H9 (cell line): ENCODE data around the gene SYNGAP1. TPM values are rescaled to one million over a fixed set of nuclear protein-coding genes. Genes with fewer than 3 reads are reported as not detected.

Source experiments
- DNase-seq: peaks from one replicate; pipeline ENCODE4 v3.0.0-alpha.2; 2017
- H2AFZ ChIP-seq: one replicate; pipeline ENCODE4 v1.6.1; 2013; ENCODE audit warnings: mild to moderate bottlenecking, low read length, control low read depth, moderate library complexity
- H2AK5ac ChIP-seq: 2 replicates; pipeline ENCODE4 v1.6.1; 2013; ENCODE audit warnings: low read length, control low read depth, mixed read lengths; ENCODE audit not compliant: insufficient read length
- H2BK120ac ChIP-seq: one replicate; pipeline ENCODE4 v1.6.1; 2013; ENCODE audit warnings: low read depth, mild to moderate bottlenecking, low read length, control low read depth, inconsistent platforms; ENCODE audit not compliant: poor library complexity, severe bottlenecking
- H2BK12ac ChIP-seq: 2 replicates; pipeline ENCODE4 v1.6.1; 2013; ENCODE audit warnings: low read length, control low read depth, mixed read lengths, low read depth; ENCODE audit not compliant: insufficient read length
- H2BK15ac ChIP-seq: 2 replicates; pipeline ENCODE4 v1.6.1; 2013; ENCODE audit warnings: low read depth, low read length, control low read depth
- H2BK20ac ChIP-seq: one replicate; pipeline ENCODE4 v1.6.1; 2013; ENCODE audit warnings: low read depth, mild to moderate bottlenecking, low read length, control low read depth, inconsistent platforms; ENCODE audit not compliant: poor library complexity, severe bottlenecking
- H2BK5ac ChIP-seq: 2 replicates; pipeline ENCODE4 v1.6.1; 2013; ENCODE audit warnings: low read length, control low read depth, mixed read lengths; ENCODE audit not compliant: insufficient read length
- H3K14ac ChIP-seq: 2 replicates; pipeline ENCODE4 v1.6.1; 2013; ENCODE audit warnings: low read length, control low read depth; ENCODE audit not compliant: insufficient read depth
- H3K18ac ChIP-seq: 2 replicates; pipeline ENCODE4 v1.6.1; 2013; ENCODE audit warnings: low read depth, mild to moderate bottlenecking, mixed read lengths, low read length, control low read depth; ENCODE audit not compliant: insufficient read length
- H3K23ac ChIP-seq: 2 replicates; pipeline ENCODE4 v1.6.1; 2013; ENCODE audit warnings: low read length, control low read depth, mixed read lengths, low read depth; ENCODE audit not compliant: insufficient read length
- H3K23me2 ChIP-seq: 2 replicates; pipeline ENCODE4 v1.6.1; 2013; ENCODE audit warnings: low read depth, mild to moderate bottlenecking, mixed read lengths, low read length, control low read depth; ENCODE audit not compliant: insufficient read length, poor library complexity, severe bottlenecking
- H3K27ac ChIP-seq: 2 replicates; pipeline ENCODE4 v1.5.1; 2013; ENCODE audit warnings: low read length, control low read depth, mixed read lengths, low read depth; ENCODE audit not compliant: insufficient read length
- H3K27me3 ChIP-seq: 2 replicates; pipeline ENCODE4 v1.6.1; 2013; ENCODE audit warnings: low read length, control low read depth, inconsistent platforms; ENCODE audit not compliant: insufficient read depth
- H3K4ac ChIP-seq: 2 replicates; pipeline ENCODE4 v1.6.1; 2013; ENCODE audit warnings: low read depth, mild to moderate bottlenecking, control low read depth, inconsistent platforms, low read length, moderate library complexity
- H3K4me1 ChIP-seq: 2 replicates; pipeline ENCODE4 v1.6.1; 2013; ENCODE audit warnings: low read length, control low read depth, inconsistent platforms; ENCODE audit not compliant: insufficient read depth
- H3K4me2 ChIP-seq: 2 replicates; pipeline ENCODE4 v1.6.1; 2013; ENCODE audit warnings: low read length, control low read depth, mixed read lengths; ENCODE audit not compliant: insufficient read length, insufficient read depth
- H3K56ac ChIP-seq: 2 replicates; pipeline ENCODE4 v1.6.1; 2013; ENCODE audit warnings: low read depth, mild to moderate bottlenecking, mixed read lengths, low read length, control low read depth; ENCODE audit not compliant: insufficient read length
- H3K79me1 ChIP-seq: 2 replicates; pipeline ENCODE4 v1.6.1; 2013; ENCODE audit warnings: low read depth, mild to moderate bottlenecking, moderate library complexity, low read length, control low read depth, inconsistent platforms; ENCODE audit not compliant: insufficient read depth, poor library complexity, severe bottlenecking
- H3K79me2 ChIP-seq: 2 replicates; pipeline ENCODE4 v1.6.1; 2013; ENCODE audit warnings: low read length, control low read depth, inconsistent platforms; ENCODE audit not compliant: insufficient read depth
- H3K9ac ChIP-seq: 2 replicates; pipeline ENCODE4 v1.6.1; 2013; ENCODE audit warnings: low read length, control low read depth, mixed read lengths; ENCODE audit not compliant: insufficient read length; ENCODE audit errors: extremely low read depth
- H3K9me3 ChIP-seq: one replicate; pipeline ENCODE4 v1.6.1; 2013; ENCODE audit warnings: low read depth, low read length, inconsistent platforms; ENCODE audit not compliant: control insufficient read depth
- H3T11ph ChIP-seq: one replicate; pipeline ENCODE4 v1.6.1; 2013; ENCODE audit warnings: mild to moderate bottlenecking, low read length, control low read depth, inconsistent platforms
- H4K20me1 ChIP-seq: one replicate; pipeline ENCODE4 v1.6.1; 2013; ENCODE audit not compliant: control insufficient read depth, insufficient read length, insufficient read depth
- H4K5ac ChIP-seq: 2 replicates; pipeline ENCODE4 v1.6.1; 2013; ENCODE audit warnings: low read depth, mild to moderate bottlenecking, mixed read lengths, low read length, control low read depth; ENCODE audit not compliant: insufficient read length
- H4K8ac ChIP-seq: replicated peaks from 2 replicates; pipeline ENCODE4 v1.6.1; 2013; ENCODE audit warnings: low read length, control low read depth, mixed read lengths, low read depth; ENCODE audit not compliant: insufficient read length
- H4K91ac ChIP-seq: 2 replicates; pipeline ENCODE4 v1.6.1; 2013; ENCODE audit warnings: low read depth, mild to moderate bottlenecking, moderate library complexity, mixed read lengths, low read length, control low read depth; ENCODE audit not compliant: insufficient read length
- H3K27ac Mint-ChIP-seq, 3 experiments: 2 replicates in 2 of 3; 3 replicates in 1 of 3; pipeline ENCODE4 v1.8.0; 2020 to 2021; ENCODE audit warnings: mixed read lengths in 3 of 3, mild to moderate bottlenecking in 1 of 3, moderate library complexity in 1 of 3
- H3K27me3 Mint-ChIP-seq: 2 replicates; pipeline ENCODE4 v1.8.0; 2021; ENCODE audit warnings: low read depth, mild to moderate bottlenecking, moderate library complexity, mixed read lengths
- H3K36me3 Mint-ChIP-seq, 3 experiments: 2 replicates in 2 of 3; 3 replicates in 1 of 3; pipeline ENCODE4 v1.8.0; 2020 to 2021; ENCODE audit warnings: low read depth in 3 of 3, mixed read lengths in 3 of 3; ENCODE audit not compliant: insufficient read depth in 1 of 3
- H3K4me1 Mint-ChIP-seq, 2 experiments: 2 replicates each; pipeline ENCODE4 v1.8.0; 2020; ENCODE audit warnings: mixed read lengths in 2 of 2
- H3K4me3 Mint-ChIP-seq, 2 experiments: 2 replicates in 1 of 2; 3 replicates in 1 of 2; pipeline ENCODE4 v1.8.0; 2020 to 2021; ENCODE audit warnings: mild to moderate bottlenecking in 2 of 2, mixed read lengths in 2 of 2, moderate library complexity in 1 of 2
- H3K9me3 Mint-ChIP-seq, 2 experiments: 2 replicates in 1 of 2; 3 replicates in 1 of 2; pipeline ENCODE4 v1.8.0; 2020; ENCODE audit warnings: mild to moderate bottlenecking in 2 of 2, mixed read lengths in 2 of 2, moderate library complexity in 1 of 2
- WGBS: extraction: QIAGEN DNeasy Blood & Tissue Kit; methylation state at CpG from one replicate; pipeline ENCODE4 v1.1.7; 2013; ENCODE audit warnings: missing lambda C conversion rate, low lambda C conversion rate, mixed read lengths; ENCODE audit not compliant: insufficient read length; ENCODE audit errors: extremely low coverage; 5-methylcytosine and 5-hydroxymethylcytosine counted together
- total RNA-seq: library from RNA; stranded (reverse); gene quantifications from 2 replicates; pipeline ENCODE4 v1.2.1, GENCODE V29; 2021
- TF ChIP-seq, protein P1 (sequence below): fragments of 200-600 bp; sonication (generic); conservative IDR thresholded peaks from 3 replicates; pipeline ENCODE4 v1.8.0; 2021; ENCODE audit warnings: antibody characterized with exemption, mild to moderate bottlenecking

SYNGAP1 gene
- total RNA-seq, 1 experiment from 2014 or later, result 121 TPM

DNA sequence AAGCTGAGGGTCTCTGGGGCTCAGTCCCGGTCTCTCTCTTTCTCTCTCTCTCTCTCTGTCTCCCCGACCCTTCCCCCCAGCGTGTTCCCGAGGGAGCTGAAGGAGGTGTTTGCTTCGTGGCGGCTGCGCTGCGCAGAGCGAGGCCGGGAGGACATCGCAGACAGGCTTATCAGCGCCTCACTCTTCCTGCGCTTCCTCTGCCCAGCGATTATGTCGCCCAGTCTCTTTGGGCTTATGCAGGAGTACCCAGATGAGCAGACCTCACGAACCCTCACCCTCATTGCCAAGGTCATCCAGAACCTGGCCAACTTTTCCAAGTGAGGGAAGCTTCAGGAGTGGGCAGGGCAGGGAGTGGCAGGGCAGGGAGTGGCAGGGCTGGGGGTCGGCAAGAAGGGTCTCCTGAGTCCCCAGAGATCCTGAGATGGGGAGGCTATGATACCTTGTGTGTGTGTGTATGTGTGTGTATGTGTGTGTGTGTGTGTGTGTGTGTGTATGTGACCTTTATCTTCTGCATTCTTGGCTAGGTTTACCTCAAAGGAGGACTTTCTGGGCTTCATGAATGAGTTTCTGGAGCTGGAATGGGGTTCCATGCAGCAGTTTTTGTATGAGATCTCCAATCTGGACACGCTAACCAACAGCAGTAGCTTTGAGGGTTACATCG is 20.9 kb downstream of the SYNGAP1 start:
- Histone ChIP-seq H2AFZ (no peak overlapping the region), H3K4ac (no peak overlapping the region), H3K56ac (no peak overlapping the region), H3K23ac (no peak overlapping the region), H2BK15ac (no peak overlapping the region), H2BK12ac (no peak overlapping the region), H2BK5ac (no peak overlapping the region), H3K27ac (no peak overlapping the region), H3K79me1 (no peaks in the 10 kb centered on the region), H3K18ac (no peak overlapping the region), H4K5ac (no peak overlapping the region), H2BK20ac (no peak overlapping the region), H3K4me1 (no peaks in the 10 kb centered on the region), H3T11ph (no peak overlapping the region), H3K14ac (no peak overlapping the region), H4K8ac (no peak overlapping the region), H3K4me2 (no peak overlapping the region), H3K9ac (no peak overlapping the region), H2BK120ac (no peak overlapping the region), H3K9me3 (no peaks in the 10 kb centered on the region), H3K27me3 (no peaks in the 10 kb centered on the region), H2AK5ac (no peak overlapping the region), H4K91ac (no peak overlapping the region), H3K23me2 (no peaks in the 10 kb centered on the region), H4K20me1 (no peaks in the 10 kb centered on the region), H3K79me2 (no peaks in the 10 kb centered on the region)
- Mint-ChIP-seq H3K4me1 (peaks cover 0 to 3% of the 10 kb centered on the region in 2 experiments; a peak in 1 of 4 replicates), H3K27me3 (no peaks in the 10 kb centered on the region), H3K9me3 (no peaks in the 10 kb centered on the region), H3K27ac (peak overlapping the region; percentile 9 to 73 (median 15); a peak in 4 of 7 replicates), H3K36me3 (peaks cover 73 to 95% (median 93%) of the 10 kb centered on the region in 3 experiments), H3K4me3 (no peak overlapping the region)
- DNase-seq, result no peak
- TF ChIP-seq, protein P1, sequence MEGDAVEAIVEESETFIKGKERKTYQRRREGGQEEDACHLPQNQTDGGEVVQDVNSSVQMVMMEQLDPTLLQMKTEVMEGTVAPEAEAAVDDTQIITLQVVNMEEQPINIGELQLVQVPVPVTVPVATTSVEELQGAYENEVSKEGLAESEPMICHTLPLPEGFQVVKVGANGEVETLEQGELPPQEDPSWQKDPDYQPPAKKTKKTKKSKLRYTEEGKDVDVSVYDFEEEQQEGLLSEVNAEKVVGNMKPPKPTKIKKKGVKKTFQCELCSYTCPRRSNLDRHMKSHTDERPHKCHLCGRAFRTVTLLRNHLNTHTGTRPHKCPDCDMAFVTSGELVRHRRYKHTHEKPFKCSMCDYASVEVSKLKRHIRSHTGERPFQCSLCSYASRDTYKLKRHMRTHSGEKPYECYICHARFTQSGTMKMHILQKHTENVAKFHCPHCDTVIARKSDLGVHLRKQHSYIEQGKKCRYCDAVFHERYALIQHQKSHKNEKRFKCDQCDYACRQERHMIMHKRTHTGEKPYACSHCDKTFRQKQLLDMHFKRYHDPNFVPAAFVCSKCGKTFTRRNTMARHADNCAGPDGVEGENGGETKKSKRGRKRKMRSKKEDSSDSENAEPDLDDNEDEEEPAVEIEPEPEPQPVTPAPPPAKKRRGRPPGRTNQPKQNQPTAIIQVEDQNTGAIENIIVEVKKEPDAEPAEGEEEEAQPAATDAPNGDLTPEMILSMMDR, result no peak
- no CpG with 5 or more reads among the region's 19 CpGs for WGBS
